PC-3 (cell line): Measurements from ENCODE around the gene MMP1. TPM values are rescaled to one million over a fixed set of nuclear protein-coding genes. Genes with fewer than 3 reads are reported as not detected.

ENCODE experiments used
- ATAC-seq: fragments of 200-7000 bp; cut with Tn5 transposase; 2 replicates; pipeline ENCODE4 v1.9.1; 2020; ENCODE audit warnings: mild to moderate bottlenecking, moderate library complexity
- BruUV-seq: library from RNA; stranded (reverse); fragments of 400-500 nt; replicated peaks from 2 replicates; lab custom pipeline; 2021; lab: Mats Ljungman, UMichigan
- CTCF ChIA-PET: fragments of 300-600 bp; sonication (Branson Sonifier 250); formaldehyde crosslinking; loops from one replicate; lab custom pipeline; 2022; ENCODE audit warnings: antibody characterized with exemption; lab: Charles Lee
- POLR2A ChIA-PET: fragments of 300-600 bp; sonication (Branson Sonifier 250); formaldehyde crosslinking; loops from one replicate; lab custom pipeline; 2022; ENCODE audit warnings: antibody characterized with exemption; ENCODE audit not compliant: unreplicated experiment; lab: Charles Lee
- DNase-seq: peaks from one replicate; pipeline ENCODE4 v3.0.0-alpha.2; 2015
- H2AFZ ChIP-seq: fragments of 300-600 bp; sonication (generic); 2 replicates; pipeline ENCODE4 v1.6.0; 2016; ENCODE audit warnings: antibody characterized with exemption, low read length
- H3F3A ChIP-seq: fragments of 300-600 bp; sonication (generic); one replicate; pipeline ENCODE4 v1.6.0; 2017; ENCODE audit warnings: antibody characterized with exemption, low read length, control low read depth, mild to moderate bottlenecking; ENCODE audit not compliant: unreplicated experiment
- H3K27ac ChIP-seq: fragments of 300-600 bp; sonication (generic); 2 replicates; pipeline ENCODE4 v1.5.1; 2016; ENCODE audit warnings: mild to moderate bottlenecking, low read length
- H3K27me3 ChIP-seq: fragments of 300-600 bp; sonication (generic); 2 replicates; pipeline ENCODE4 v1.6.1; 2016; ENCODE audit warnings: low read length, mixed read lengths
- H3K36me3 ChIP-seq: fragments of 300-600 bp; sonication (generic); 2 replicates; pipeline ENCODE4 v1.6.1; 2016; ENCODE audit warnings: low read depth, mixed run types, low read length, mixed read lengths
- H3K4me1 ChIP-seq: fragments of 300-600 bp; sonication (generic); 2 replicates; pipeline ENCODE4 v1.5.1; 2016; ENCODE audit warnings: low read length; ENCODE audit not compliant: insufficient read depth
- H3K4me2 ChIP-seq: fragments of 300-600 bp; sonication (generic); 2 replicates; pipeline ENCODE4 v1.6.0; 2016; ENCODE audit warnings: low read length
- H3K4me3 ChIP-seq: fragments of 300-600 bp; sonication (generic); 2 replicates; pipeline ENCODE4 v1.5.1; 2016; ENCODE audit warnings: mild to moderate bottlenecking, low read length, mixed read lengths
- H3K79me2 ChIP-seq: fragments of 300-600 bp; sonication (generic); 2 replicates; pipeline ENCODE4 v1.6.1; 2017; ENCODE audit warnings: low read length, mixed read lengths
- H3K9ac ChIP-seq: fragments of 300-600 bp; sonication (generic); 2 replicates; pipeline ENCODE4 v1.6.0; 2016; ENCODE audit warnings: mild to moderate bottlenecking, low read length
- H3K9me2 ChIP-seq: fragments of 300-600 bp; sonication (generic); replicated peaks from 2 replicates; pipeline ENCODE4 v1.6.1; 2016; ENCODE audit warnings: mixed run types, low read length, mixed read lengths
- H3K9me3 ChIP-seq: fragments of 300-600 bp; sonication (generic); 2 replicates; pipeline ENCODE4 v1.6.1; 2016; ENCODE audit warnings: low read length, mixed read lengths
- H4K20me1 ChIP-seq: fragments of 300-600 bp; sonication (generic); 2 replicates; pipeline ENCODE4 v1.6.1; 2016; ENCODE audit warnings: low read length, mixed read lengths
- CTCF ChIP-seq: fragments of 300-600 bp; sonication (generic); conservative IDR thresholded peaks from 2 replicates; pipeline ENCODE4 v1.5.1; 2017; ENCODE audit warnings: antibody characterized with exemption, low read depth, mild to moderate bottlenecking, low read length
- EZH2 ChIP-seq: fragments of 300-600 bp; sonication (generic); IDR thresholded peaks from one replicate; pipeline ENCODE4 v1.6.1; 2017; ENCODE audit warnings: antibody characterized with exemption, mild to moderate bottlenecking, low read length; ENCODE audit not compliant: unreplicated experiment
- EZH2phosphoT487 ChIP-seq: fragments of 300-600 bp; sonication (generic); IDR thresholded peaks from 2 replicates; pipeline ENCODE4 v1.6.1; 2018; ENCODE audit warnings: mild to moderate bottlenecking, antibody characterized with exemption, low read length, borderline replicate concordance
- intact Hi-C: fragments of 100-400 bp; cut with micrococcal nuclease; formaldehyde crosslinking; loops from 2 replicates; pipeline ENCODE4 v1.9.0; 2023
- total RNA-seq: library from RNA; depleted of rRNA; stranded (reverse); fragments of >200 nt; gene quantifications from 2 replicates; pipeline ENCODE4 v1.2.3, GENCODE V29; 2014

Gene MMP1
- total RNA-seq, 1 experiment from 2014 or later = 7.3 TPM

GRCh38 chr11:102793677-102794290 lies 4.2 kb downstream of the MMP1 start:
- BruUV-seq = no TSS peak
- no peaks in the 10 kb centered on the region for H3K27me3 ChIP-seq
- no peaks in the 10 kb centered on the region for H3K9me2 ChIP-seq
- H3F3A ChIP-seq = peaks cover 4% of the 10 kb centered on the region
- TF ChIP-seq EZH2phosphoT487 (no peak), CTCF (no peak), EZH2 (no peak)
- ChIA-PET CTCF (no interaction called here), POLR2A (interaction anchor here (0.5 kb wide), 1 partner anchor 644 kb away, joined by 4 read pairs; no protein-coding TSS in a partner anchor)
- DNase-seq (no peak), ATAC-seq (no peak)
- H3K27ac ChIP-seq = no peak overlapping the region
- H3K4me1 ChIP-seq = peaks cover 35% of the 10 kb centered on the region
- H3K9me3 ChIP-seq = no peaks in the 10 kb centered on the region
- no peak overlapping the region for H2AFZ ChIP-seq
- intact Hi-C loops = no loop called here
- no peak overlapping the region for H3K4me3 ChIP-seq
- no peaks in the 10 kb centered on the region for H3K79me2 ChIP-seq
- H4K20me1 ChIP-seq = no peaks in the 10 kb centered on the region
- no peak overlapping the region for H3K9ac ChIP-seq
- no peak overlapping the region for H3K4me2 ChIP-seq
- H3K36me3 ChIP-seq = no peaks in the 10 kb centered on the region

GRCh38 chr11:102792604-102793003 lies 5.4 kb downstream of the MMP1 start:
- Histone ChIP-seq H3K4me3 (no peak overlapping the region), H3K4me2 (no peak overlapping the region), H3K79me2 (no peaks in the 10 kb centered on the region), H3F3A (peaks cover 2% of the 10 kb centered on the region), H3K36me3 (no peaks in the 10 kb centered on the region), H2AFZ (no peak overlapping the region), H3K9me2 (no peaks in the 10 kb centered on the region), H3K9me3 (no peaks in the 10 kb centered on the region), H3K9ac (no peak overlapping the region), H3K27ac (no peak overlapping the region), H3K27me3 (no peaks in the 10 kb centered on the region), H3K4me1 (peaks cover 24% of the 10 kb centered on the region), H4K20me1 (no peaks in the 10 kb centered on the region)
- BruUV-seq = no TSS peak
- TF ChIP-seq EZH2 (no peak), EZH2phosphoT487 (no peak), CTCF (no peak)
- POLR2A ChIA-PET = no interaction called here
- CTCF ChIA-PET = no interaction called here
- intact Hi-C loops = no loop called here
- ATAC-seq = no peak
- no peak for DNase-seq
